ENCODE data around the gene AIG1.

GRCh38 chr6:143060354-143060805, 309 bp upstream of the AIG1 start:
- TF ChIP-seq CTCF (IDR thresholded peaks at IDR 0.05) (peak in 2 of 4 experiments; percentile 19 to 20), POLR2A (IDR thresholded peaks at IDR 0.05) (peak; percentile 66)
